NCI-H1105 treated with DMSO at 0.1 percent for 48 hours (cell line): ENCODE results near the gene MYMX.
A peak's percentile ranks its signal among the peaks of the same experiment; 100 is the strongest.
"Not testable (repeated sequence)": the region's sequence is repeated elsewhere in the genome, so short reads cannot be mapped to it uniquely, and the experiment has no call there.

ENCODE experiments used
- DNase-seq: peaks from one replicate; lab custom pipeline; 2025; lab: John Stamatoyannopoulos, UW

MYMX gene

GRCh38 chr6:44186635-44187025 lies 30.1 kb upstream of the MYMX start:
- no peak for DNase-seq

GRCh38 chr6:44188819-44189218 lies 27.9 kb upstream of the MYMX start:
- no peak for DNase-seq

GRCh38 chr6:44189257-44189656 lies 27.5 kb upstream of the MYMX start:
- no peak for DNase-seq

- DNase-seq, result no peak
These were observed 26.0 kb upstream of the MYMX start for GRCh38 chr6:44190715-44191114.

GRCh38 chr6:44192428-44193041 lies 24.2 kb upstream of the MYMX start:
- DNase-seq, result no peak

GRCh38 chr6:44193307-44193910 lies 23.3 kb upstream of the MYMX start:
- no peak for DNase-seq

- no peak for DNase-seq
These were observed 22.4 kb upstream of the MYMX start for GRCh38 chr6:44194326-44194725.

- not testable (repeated sequence) for DNase-seq
These were observed 20.4 kb upstream of the MYMX start for GRCh38 chr6:44196351-44196750.

GRCh38 chr6:44198684-44199083 lies 18.0 kb upstream of the MYMX start:
- no peak for DNase-seq

- no peak for DNase-seq
These were observed 16.8 kb upstream of the MYMX start for GRCh38 chr6:44199883-44200282.

- DNase-seq, result no peak
These were observed 15.5 kb upstream of the MYMX start for GRCh38 chr6:44201200-44201599.

- no peak for DNase-seq
These were observed 15.0 kb upstream of the MYMX start for GRCh38 chr6:44201638-44202303.

- no peak for DNase-seq
These were observed 14.3 kb upstream of the MYMX start for GRCh38 chr6:44202332-44202971.

- no peak for DNase-seq
These were observed 13.6 kb upstream of the MYMX start for GRCh38 chr6:44202972-44203750.

- no peak for DNase-seq
These were observed 12.8 kb upstream of the MYMX start for GRCh38 chr6:44203955-44204354.

- no peak for DNase-seq
These were observed 8.8 kb upstream of the MYMX start for GRCh38 chr6:44207966-44208365.

- DNase-seq, result no peak
These were observed 5.4 kb upstream of the MYMX start for GRCh38 chr6:44211284-44211683.

- DNase-seq, result no peak
These were observed 2.4 kb upstream of the MYMX start for GRCh38 chr6:44214307-44214706.

GRCh38 chr6:44217332-44218143 lies 812 bp downstream of the MYMX start:
- no peak for DNase-seq

- peak; percentile 60 for DNase-seq
These were observed 2.5 kb downstream of the MYMX start for GRCh38 chr6:44219053-44219814.
